KBM-7 (cell line): ENCODE results near the gene CTDNEP1.

ENCODE experiments used
- DNase-seq: peaks from one replicate; pipeline ENCODE4 v3.0.0-alpha.2; 2015
- in situ Hi-C: fragments of 300-500 bp; cut with MboI; formaldehyde crosslinking; loops from 2 replicates; pipeline ENCODE4 v1.14.3; 2020; ENCODE audit warnings: low sequenced_read_pairs, low pct_unique_long_range_greater_than_20kb, mixed read lengths

The CTDNEP1 gene

DNA sequence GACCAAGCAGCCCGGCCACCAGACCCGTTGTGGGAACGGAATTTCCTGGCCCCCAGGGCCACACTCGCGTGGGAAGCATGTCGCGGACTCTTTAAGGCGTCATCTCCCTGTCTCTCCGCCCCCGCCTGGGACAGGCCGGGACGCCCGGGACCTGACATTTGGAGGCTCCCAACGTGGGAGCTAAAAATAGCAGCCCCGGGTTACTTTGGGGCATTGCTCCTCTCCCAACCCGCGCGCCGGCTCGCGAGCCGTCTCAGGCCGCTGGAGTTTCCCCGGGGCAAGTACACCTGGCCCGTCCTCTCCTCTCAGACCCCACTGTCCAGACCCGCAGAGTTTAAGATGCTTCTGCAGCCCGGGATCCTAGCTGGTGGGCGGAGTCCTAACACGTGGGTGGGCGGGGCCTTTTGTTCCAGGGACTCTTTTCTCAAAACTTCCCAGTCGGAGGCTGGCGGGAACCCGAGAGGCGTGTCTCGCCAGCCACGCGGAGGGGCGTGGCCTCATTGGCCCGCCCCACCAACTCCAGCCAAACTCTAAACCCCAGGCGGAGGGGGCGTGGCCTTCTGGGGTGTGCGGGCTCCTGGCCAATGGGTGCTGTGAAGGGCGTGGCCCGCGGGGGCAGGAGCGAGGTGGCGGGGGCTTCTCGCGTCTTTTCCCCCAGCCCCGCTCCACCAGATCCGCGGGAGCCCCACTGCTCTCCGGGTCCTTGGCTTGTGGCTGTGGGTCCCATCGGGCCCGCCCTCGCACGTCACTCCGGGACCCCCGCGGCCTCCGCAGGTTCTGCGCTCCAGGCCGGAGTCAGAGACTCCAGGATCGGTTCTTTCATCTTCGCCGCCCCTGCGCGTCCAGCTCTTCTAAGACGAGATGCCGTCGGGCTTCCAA is 29.8 kb upstream of the CTDNEP1 start, which contains the start of gene SLC2A4:
Gene SLC2A4, plus strand, starts transcription at position 645 of the 879 bp plus-strand sequence. Its CDS starts 217 bp downstream, at position 862.
- in situ Hi-C loops: no loop called here
- DNase-seq: peak; percentile 100

DNA sequence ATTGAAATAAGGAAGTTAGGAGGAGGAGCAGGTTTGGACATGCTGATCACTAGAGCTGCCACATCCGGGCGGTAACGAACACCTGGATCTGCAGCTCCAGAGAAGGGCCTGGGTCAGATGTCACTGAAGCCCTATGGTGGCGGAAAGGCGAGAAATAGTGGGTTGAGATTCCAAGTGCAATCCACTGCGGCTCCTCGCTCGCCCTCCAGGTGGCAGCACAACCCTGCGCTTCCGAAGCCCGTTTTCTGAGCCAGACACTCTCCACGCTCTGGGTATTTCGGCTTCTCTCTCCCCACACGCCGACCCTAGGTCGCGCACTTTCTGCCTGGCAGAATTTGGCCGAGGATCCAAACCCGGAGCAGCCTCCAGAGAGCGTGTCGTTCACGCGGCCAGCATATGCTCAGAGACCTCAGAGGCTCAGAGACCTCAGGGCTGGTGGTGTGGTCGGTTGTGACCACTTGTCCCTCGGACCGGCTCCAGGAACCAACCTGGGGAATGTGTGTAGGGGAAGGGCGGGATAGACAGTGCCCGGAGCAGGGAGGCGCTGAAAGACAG is 29.1 kb upstream of the CTDNEP1 start:
- in situ Hi-C loops: no loop called here
- peak; percentile 95 for DNase-seq

GRCh38 chr17:7279448-7279847 is 27.9 kb upstream of the CTDNEP1 start:
- in situ Hi-C loops: no loop called here
- no peak for DNase-seq

DNA sequence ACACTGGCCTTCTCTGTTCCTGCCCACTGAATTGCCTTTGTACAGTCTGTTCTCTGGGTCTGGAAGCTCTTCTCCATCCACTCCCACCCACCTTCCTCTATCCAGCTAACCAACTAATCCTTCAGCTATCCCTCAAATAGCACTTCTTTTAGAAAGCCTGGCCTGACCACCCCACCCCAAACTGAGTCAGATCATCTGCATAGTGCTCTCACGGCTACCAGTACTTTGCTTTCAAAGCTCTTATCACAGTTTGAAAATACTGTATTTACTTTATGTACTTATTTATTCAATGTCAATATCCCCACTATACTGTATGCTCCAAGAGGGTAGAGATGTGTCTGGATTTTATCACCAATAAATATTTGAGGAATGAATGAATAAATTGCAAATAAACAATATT is 15.2 kb upstream of the CTDNEP1 start:
- no peak for DNase-seq
- in situ Hi-C loops: no loop called here

DNA sequence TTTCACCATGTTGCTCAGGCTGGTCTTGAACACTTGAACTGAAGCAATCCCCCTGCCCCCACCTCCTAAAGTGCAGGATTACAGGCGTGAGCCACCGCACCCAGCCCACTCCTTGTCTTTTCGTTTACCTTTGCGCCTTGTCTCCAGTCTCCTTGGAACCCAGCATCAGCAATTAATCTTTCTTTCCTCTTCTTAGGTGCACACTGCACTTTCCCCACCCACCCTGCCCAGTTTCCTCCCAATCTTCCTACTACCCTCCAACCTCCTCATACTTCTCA is 12.2 kb upstream of the CTDNEP1 start:
- in situ Hi-C loops: no loop called here
- no peak for DNase-seq

DNA sequence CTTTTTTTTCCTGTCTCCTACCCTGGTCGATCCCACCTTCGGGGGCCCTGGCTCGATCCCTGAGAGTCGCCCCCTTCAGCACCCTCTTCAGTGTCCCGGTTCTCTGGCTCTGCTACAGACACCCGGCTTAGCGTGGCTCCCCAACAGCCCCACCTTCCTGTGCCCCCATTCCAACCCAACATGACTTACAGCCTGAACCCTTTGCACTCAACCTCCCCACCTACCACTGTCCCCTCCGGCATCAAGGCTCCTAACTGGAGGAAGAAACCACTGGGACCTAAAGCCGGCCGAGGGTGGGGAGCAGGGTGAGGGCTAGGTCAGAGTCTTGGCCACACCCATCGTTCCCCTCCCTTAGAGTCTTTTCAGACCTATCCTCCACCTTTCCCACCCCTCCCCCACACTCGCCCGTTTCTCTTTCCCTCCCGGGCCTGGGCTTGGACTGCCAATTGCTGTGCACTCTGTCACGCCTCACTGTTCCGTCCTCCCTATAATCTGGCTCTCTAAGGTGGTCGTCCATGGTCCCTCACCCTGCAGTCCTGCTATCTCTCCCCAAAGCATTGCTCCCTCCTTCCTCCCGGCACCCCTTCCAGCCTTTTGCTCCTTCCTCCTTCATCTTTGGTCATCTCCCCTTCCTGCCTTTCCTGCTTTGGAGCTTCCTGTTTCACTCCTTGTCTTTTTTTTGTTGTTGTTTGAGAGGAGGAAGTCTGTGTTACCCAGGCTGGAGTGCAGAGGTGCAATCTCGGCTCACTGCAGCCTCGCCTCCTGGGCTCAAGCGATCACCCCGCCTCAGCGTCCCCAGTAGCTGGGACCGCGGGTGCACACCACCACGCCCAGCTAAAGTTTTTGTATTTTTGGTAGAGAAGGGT is 11.6 kb upstream of the CTDNEP1 start:
- in situ Hi-C loops: no loop called here
- DNase-seq: peak; percentile 63

- in situ Hi-C loops: no loop called here
- no peak for DNase-seq
Measured at GRCh38 chr17:7262192-7262934, 10.8 kb upstream of the CTDNEP1 start, which contains the start of gene CLDN7. CLDN7 (minus strand) TSS chr17:7262478; CDS start chr17:7262043, 435 bp downstream.

DNA sequence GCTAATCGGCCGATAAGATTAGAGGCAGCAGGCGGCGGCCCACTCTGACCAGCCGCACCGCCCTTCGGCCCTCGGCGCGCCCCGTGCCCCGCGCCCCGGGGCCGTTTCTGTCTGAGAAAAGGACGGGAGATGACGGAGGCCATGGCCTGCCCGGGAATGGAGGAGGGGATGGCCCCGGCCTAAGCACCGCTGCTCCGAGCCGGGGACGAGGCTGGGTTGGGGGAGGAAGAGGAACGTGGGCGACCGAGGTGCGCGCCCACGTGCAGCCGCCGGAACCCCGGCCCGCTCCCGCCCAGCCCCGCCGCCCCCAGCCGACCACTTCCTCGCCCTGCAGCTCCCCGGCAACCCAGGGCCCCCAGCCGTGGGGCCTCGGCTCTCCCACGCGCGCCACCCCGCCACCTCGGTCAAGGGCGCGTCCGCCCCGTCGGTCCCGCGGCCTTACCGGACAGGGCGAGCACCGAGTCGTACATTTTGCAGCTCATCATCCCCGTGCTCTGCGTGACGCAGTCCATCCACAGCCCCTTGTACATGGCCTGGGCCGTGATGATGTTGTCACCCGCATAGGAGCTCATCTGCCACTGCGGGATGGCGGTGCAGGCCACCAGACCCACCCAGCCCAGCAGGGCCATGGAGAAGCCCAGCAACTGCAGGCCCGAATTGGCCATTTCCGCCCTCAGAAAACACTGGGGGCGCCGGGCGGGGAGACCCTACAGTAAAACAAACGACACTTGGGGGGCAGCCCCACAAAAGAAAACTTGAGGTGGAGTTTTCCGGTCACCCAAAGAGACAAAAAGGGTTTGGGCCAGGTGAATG is 10.1 kb upstream of the CTDNEP1 start:
- in situ Hi-C loops: no loop called here
- DNase-seq: no peak

DNA sequence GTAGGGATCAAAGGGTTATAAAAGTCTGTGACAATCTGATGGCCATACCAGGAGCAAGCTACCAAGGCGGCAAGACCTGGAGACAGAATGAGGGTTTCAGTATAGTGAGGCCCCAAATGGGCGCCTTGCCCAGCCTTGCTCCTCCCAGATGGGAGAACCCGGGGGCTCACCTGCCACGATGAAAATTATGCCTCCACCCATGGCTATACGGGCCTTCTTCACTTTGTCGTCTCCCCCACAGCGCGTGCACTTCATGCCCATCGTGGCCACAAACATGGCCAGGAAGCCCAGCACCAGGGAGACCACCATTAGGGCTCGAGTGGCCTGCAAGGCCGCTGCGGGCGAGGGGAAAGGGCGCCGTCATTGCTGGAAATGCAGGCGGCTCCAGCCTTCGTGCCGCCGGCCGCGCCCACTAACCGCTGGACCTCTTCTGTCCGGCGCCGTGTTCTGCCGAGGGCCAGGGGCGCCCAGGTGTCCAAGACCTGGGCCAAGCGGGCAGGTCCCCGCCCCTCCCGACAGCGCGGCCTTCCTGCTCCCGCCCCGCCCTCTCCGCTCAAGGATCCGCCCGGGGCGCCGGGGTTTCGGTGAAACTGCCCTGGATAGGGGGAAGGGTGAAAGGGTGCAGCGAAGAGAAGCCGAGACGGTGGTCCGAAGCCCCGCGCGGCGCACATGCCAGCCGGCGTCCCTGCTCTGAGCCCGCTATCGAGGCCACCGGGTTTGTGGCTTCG is 9.3 kb upstream of the CTDNEP1 start:
- no peak for DNase-seq

DNA sequence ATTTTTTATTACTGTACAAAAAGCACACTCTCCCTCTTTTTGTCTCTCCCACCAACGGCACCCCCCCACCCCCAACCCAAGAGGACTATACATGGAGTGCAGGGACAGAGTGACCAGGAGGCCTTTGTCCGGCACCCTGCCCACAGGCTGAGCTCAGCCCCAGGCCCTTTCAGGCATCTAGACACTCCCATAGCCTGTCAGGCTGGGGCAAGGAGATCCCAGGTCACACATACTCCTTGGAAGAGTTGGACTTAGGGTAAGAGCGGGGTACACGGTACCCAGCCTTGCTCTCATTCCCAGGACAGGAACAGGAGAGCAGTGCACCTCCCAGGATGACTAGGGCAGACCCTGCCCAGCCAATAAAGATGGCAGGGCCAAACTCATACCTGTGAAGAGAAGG is 8.6 kb upstream of the CTDNEP1 start:
- DNase-seq: no peak
- in situ Hi-C loops: no loop called here

More for the DNA sequence above, 9.3 kb upstream of the CTDNEP1 start:
- in situ Hi-C loops: no loop called here

DNA sequence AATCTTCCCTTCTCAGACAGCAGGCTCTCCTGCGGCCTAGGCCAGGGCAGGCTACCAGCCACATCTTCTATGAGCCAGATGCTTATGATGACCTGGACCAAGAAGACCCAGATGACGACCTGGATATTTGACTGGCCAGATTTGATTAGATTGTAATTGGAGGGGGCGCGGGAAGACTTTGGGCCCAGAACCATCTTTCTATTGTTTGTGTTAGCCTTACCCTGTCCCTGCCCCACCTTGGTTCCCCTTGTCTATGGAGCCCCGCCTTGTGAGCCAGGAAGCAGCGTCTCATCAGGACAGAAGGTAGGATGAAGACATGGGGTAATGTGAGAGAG is 8.0 kb upstream of the CTDNEP1 start:
- no peak for DNase-seq
- in situ Hi-C loops: no loop called here

DNA sequence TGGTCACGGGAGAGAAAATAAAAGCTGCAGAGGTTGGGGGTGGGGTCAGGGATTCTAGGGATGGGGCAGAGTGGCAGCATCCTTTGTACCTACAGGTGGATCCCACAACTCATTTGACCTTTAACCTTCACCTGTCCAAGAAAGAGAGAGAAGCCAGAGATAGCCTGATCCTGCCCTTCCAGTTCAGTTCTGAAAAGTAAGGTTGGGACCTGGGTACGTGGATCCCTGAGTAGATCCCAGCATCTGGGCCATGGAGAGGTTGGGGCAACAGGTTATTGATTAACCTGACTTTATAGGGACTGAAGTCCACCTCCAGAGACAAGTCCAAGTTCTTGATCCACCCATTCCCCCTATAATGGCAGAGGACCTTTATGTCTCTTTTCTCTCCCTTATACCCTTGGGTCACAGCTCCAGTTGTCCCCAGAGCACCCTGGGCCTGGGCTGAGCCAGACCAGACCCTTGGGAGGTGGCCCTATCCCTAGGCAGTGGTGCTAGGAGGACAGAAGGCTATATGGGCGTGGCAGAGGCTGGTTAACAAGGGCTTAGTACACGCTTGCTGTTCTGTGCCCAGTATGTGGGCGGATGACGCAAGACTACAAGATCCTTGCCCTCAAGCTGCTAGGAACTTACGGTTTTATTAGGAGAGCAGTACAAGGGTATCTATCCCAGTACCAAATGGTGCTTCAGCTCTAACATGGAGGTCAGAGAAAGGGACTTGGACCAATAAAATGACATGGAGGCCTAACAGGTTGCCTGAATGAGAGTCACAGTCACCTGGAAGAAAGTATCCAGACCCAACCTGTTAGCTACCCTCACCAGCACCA is 7.4 kb upstream of the CTDNEP1 start:
- in situ Hi-C loops: no loop called here
- no peak for DNase-seq

DNA sequence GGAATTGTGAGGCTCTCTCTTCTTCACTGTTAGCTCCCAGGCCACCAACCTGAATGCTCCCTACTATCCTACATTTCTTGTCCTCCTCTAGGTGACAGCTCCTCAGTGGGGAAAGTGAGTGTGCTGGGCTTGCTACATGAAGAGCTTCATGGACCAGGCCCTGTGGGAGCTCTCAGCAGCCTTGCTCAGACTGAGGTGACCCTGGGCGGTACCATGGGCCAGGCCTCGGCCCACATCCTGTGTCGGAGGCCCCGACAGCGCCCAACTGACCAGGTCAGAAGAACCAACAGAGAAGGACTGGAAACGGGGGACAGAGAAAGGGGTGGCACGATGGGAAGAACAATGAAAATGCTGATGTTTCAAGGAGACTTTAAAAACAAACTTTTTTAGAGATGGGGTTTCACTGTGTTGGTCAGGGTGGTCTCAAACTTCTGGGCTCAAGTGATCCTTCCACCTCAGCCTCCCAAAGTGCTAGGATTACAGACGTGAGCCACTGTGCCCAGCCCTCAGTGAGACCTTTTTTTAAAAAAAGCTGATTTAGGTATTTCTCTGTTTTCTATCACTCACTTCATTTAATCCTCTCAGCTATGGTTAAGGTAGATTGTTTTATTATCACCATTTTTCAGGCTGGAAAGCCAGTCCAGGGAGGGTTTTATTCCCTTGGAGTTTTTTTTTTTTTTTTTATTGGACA is 5.4 kb upstream of the CTDNEP1 start:
- no peak for DNase-seq
- in situ Hi-C loops: no loop called here

GRCh38 chr17:7254511-7254910 is 3.0 kb upstream of the CTDNEP1 start:
- in situ Hi-C loops: no loop called here
- DNase-seq: no peak

- no peak for DNase-seq
- in situ Hi-C loops: no loop called here
Measured at GRCh38 chr17:7253082-7253481, 1.5 kb upstream of the CTDNEP1 start.

DNA sequence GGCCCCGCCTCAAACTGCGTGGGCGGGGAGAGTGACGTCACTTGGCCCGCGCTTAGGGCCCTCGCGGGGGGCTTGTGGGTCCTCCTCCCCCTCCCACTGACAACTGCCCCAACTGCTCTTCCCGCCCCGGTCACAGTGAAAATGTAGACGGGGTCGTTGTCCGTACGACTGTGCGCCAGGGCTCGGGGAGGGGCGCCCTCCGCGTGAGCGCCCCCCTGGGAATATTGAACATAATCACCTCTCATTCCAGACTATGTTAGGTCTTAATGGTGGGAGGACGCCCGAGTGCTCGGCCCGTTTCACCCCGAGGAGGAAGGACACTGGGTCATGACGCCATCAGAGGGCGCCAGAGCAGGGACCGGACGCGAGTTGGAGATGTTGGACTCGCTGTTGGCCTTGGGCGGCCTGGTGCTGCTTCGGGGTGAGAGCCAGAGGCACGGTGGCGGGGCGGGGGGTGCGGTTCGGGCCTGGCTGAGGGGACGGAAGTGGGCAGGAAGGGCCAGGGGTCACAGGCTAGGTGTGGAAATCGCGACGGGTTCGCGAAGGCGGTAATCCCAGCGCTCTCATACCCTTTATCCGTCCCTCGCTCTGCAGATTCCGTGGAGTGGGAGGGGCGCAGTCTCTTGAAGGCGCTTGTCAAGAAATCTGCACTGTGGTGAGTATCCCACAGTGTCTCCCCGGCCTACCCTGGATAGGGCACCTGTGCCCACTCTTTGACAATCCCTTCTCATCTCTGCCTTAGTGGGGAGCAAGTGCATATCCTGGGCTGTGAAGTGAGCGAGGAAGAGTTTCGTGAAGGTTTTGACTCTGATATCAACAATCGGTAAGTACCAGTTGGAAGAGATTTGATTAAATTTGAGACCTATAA is 876 bp upstream of the CTDNEP1 start, which contains the start of gene ELP5:
Gene ELP5, plus strand, starts transcription at position 40 of the 868 bp plus-strand sequence. Its CDS starts 336 bp downstream, at position 376.
- peak; percentile 99 for DNase-seq
- in situ Hi-C loops: no loop called here
